SK-N-MC (cell line): Measurements from ENCODE around the gene TPM4.

ENCODE experiments used
- EZH2 ChIP-seq: fragments of 200-600 bp; sonication (generic); IDR thresholded peaks from one replicate; pipeline ENCODE4 v1.6.1; 2017; ENCODE audit warnings: antibody characterized with exemption
- POLR2AphosphoS5 ChIP-seq: IDR thresholded peaks from 2 replicates; pipeline ENCODE4 v1.6.1; 2012; ENCODE audit warnings: mild to moderate bottlenecking, low read depth, low read length, borderline replicate concordance

- TF ChIP-seq EZH2 (no peak), POLR2AphosphoS5 (no peak)
Observed at GRCh38 chr19:16087940-16088339, 11.6 kb downstream of the TPM4 start.
